Bone marrow (tissue), 2 donors: ENCODE results near the gene NEK1.

Experiments used
- DNase-seq, 2 donors: peaks; one replicate each; lab custom pipeline; 2025; lab: John Stamatoyannopoulos, UW

The NEK1 gene, protein sequence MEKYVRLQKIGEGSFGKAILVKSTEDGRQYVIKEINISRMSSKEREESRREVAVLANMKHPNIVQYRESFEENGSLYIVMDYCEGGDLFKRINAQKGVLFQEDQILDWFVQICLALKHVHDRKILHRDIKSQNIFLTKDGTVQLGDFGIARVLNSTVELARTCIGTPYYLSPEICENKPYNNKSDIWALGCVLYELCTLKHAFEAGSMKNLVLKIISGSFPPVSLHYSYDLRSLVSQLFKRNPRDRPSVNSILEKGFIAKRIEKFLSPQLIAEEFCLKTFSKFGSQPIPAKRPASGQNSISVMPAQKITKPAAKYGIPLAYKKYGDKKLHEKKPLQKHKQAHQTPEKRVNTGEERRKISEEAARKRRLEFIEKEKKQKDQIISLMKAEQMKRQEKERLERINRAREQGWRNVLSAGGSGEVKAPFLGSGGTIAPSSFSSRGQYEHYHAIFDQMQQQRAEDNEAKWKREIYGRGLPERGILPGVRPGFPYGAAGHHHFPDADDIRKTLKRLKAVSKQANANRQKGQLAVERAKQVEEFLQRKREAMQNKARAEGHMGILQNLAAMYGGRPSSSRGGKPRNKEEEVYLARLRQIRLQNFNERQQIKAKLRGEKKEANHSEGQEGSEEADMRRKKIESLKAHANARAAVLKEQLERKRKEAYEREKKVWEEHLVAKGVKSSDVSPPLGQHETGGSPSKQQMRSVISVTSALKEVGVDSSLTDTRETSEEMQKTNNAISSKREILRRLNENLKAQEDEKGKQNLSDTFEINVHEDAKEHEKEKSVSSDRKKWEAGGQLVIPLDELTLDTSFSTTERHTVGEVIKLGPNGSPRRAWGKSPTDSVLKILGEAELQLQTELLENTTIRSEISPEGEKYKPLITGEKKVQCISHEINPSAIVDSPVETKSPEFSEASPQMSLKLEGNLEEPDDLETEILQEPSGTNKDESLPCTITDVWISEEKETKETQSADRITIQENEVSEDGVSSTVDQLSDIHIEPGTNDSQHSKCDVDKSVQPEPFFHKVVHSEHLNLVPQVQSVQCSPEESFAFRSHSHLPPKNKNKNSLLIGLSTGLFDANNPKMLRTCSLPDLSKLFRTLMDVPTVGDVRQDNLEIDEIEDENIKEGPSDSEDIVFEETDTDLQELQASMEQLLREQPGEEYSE (N-terminal part only)

DNA sequence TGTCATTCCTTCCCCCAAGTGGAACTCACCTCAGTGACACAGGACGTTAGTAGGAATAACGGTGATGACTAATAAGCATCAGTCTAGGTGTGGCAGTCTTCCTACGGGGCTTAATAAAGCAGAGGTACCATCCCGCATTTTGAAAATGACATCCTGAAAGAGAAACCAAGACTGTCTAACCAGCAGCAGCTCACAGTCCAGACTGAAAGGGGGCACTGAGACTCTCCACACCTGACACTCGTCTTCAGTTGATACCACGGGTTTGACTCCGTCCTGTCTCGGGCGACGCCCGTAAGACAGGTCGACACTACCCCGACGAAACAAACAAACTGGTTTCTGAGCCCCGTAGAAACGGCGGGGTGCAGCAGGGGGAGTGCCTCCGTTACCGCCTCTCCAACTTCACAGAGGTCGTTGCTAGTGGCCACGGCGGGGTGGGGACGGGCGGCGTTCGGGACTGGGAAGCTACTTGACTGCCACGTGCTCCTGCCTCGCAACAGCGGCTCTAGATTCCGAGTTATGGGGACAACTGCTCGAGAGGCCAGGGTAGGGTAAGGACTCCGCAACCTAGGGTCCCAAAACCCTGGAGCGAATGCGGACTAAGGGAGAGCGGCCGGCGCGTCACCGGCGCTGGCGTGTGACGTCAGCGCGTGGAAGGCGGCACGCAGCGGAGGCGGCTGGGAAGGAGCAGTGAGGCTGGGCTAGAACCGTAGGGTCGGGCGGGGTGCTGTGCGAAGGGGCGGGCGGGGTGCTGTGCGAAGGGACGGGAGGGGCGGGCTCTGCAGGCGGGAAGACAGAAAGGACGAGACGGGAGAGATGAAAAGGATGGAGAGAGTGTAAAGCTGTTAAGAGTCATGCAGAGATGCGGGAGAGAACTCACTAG lies at the start of gene NEK1:
NEK1 (minus strand) TSS at position 593 of the 880 bp plus-strand sequence. CDS start 9,953 bp downstream, outside the sequence.
- peak; percentile 72 to 81 for DNase-seq

- DNase-seq, result no peak
These were observed 49.4 kb upstream of the NEK1 start for GRCh38 chr4:169661761-169662160.

DNA sequence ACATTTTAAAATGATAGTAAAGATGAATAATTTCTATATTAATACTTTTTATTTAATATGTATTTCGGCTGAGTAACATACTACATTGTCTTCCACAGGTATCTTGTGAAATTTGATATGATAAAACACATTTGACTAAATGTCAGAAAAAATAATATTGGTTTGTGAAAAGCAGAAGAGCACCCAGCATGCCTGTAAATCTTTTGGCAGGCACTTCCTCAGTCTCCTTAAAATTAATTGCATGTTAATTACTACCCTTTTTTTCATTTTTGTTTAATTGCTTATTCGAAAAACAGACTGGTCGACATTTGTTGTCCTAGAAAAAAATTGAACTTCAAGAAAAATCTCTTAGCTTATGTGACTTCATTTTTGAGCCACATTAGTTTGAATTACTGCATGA lies 48.5 kb upstream of the NEK1 start:
- DNase-seq, result no peak

- DNase-seq, result peak in 1 of 2 donors; percentile 81
These were observed 47.6 kb upstream of the NEK1 start for GRCh38 chr4:169659716-169660670.

DNA sequence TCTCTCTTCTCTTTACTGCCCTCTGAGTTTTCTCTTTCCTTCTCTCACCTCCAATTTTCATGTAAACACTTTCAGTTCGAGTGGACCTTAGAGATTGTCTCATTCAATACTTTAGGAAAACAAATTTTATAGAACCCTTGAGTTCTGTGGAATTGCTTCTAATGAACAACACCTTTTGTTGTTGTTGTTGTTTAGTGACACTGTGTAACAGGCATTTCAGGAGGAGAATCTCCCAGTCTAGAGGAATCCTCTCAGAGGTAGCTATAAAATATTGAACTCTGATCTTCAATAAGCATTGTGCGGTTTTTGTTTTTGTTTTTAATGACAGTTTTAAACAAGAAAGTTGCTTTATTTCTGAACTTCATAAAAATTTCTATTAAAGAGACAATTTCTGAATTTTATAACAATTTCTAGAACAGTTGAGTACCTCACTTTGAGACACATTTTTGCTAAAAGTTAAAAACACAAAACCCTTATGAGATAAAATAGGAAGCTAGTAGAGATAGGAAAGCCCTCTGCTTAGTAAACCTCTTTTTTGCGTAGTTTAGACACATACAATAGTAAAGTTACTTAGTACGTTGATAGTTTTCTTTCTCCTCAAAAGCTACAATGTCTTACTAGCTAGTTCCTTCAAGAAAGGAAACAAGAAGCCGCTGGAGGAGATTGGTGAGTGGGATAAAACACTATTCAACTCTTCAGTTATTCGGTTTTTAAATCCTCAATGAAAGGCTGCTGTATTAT lies 46.8 kb upstream of the NEK1 start:
- no peak for DNase-seq

DNA sequence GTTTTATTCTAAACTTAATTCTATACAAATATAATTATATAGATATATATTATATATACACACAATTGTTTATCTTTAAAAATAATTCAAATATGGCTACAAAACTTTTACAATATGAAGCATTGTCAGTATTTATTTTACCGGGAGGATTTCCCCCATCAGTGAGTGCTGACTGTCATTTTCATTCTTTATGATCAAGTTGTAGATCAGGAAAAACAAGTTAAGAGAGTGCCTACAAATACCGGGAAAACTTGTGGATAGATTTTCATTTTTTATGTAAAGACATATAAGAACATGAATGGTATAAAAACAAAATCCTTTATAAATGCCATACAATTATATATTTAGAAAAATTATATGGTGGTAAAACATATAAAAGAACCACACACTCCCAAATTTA lies 45.8 kb upstream of the NEK1 start:
- DNase-seq, result no peak

- DNase-seq, result no peak
These were observed 45.2 kb upstream of the NEK1 start for GRCh38 chr4:169657470-169658107.

- no peak for DNase-seq
These were observed 43.0 kb upstream of the NEK1 start for GRCh38 chr4:169655401-169655800.

DNA sequence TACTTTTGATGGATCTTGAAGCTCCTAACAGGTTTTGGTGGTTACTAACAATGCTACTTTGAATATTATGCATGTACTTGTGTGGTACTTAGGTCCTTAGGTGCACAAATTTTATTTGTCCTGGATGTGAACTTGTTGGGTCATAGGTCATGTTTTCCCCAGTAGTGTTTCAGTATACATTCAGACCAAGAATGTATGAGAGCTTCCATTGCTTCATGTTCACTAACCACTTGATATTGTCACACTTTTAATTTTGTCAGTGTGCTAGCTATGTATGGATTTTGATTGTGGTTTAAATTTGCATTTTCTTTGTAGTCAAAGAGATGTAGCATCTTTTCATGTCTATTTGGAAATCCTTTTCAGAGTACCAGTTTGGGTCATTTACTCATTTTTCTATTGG lies 40.2 kb upstream of the NEK1 start:
- no peak for DNase-seq

- no peak for DNase-seq
These were observed 38.0 kb upstream of the NEK1 start for GRCh38 chr4:169650227-169650936.

- DNase-seq, result no peak
These were observed 37.3 kb upstream of the NEK1 start for GRCh38 chr4:169649545-169650226.

DNA sequence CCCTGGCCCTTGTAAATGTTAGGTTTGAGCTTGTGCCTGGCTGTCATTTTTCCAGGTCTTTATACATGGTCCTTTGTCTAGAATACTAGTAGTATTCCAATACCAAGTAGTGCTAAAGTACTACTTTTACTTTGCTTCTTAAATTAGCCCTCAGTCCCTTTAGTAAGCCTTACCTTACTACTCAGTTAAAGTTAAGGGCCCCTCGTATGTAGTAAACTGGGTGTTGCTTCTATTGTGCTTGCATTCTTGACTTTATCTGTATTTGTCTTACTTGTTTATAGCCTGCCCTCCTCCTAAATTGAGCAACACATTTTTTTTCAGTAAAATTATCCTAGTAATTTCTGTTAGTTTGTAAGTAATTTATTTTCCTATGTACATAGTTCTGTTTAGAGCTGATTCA lies 33.2 kb upstream of the NEK1 start:
- no peak for DNase-seq

DNA sequence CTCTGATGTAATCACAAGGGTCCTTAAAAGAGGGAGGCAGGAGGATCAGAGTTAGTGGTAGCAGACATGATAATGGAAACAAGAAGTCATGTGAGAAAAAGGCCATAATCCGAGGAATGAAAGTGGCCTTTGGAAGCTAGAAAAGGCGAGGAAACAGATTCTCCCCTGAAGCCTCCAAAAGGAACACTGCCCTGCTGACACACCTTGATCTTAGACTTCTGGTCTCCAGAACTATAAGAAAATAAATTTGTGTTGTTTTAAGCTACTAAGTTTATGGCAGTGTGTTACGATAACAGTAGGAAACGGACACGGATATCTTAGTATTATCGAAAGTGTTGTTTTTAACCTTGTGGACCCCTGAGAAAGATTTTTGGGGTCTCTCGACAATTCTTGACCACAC lies 32.4 kb upstream of the NEK1 start:
- DNase-seq, result no peak

GRCh38 chr4:169640261-169640870 lies 28.0 kb upstream of the NEK1 start:
- DNase-seq, result no peak

GRCh38 chr4:169634975-169635374 lies 22.6 kb upstream of the NEK1 start:
- no peak for DNase-seq

- DNase-seq, result no peak
These were observed 20.5 kb upstream of the NEK1 start for GRCh38 chr4:169632896-169633295.

GRCh38 chr4:169630069-169630468 lies 17.7 kb upstream of the NEK1 start:
- no peak for DNase-seq
